ENCODE results near the gene CD46.
"Not testable (repeated sequence)": the region's sequence is repeated elsewhere in the genome, so short reads cannot be mapped to it uniquely, and the experiment has no call there.

CD46 gene

DNA sequence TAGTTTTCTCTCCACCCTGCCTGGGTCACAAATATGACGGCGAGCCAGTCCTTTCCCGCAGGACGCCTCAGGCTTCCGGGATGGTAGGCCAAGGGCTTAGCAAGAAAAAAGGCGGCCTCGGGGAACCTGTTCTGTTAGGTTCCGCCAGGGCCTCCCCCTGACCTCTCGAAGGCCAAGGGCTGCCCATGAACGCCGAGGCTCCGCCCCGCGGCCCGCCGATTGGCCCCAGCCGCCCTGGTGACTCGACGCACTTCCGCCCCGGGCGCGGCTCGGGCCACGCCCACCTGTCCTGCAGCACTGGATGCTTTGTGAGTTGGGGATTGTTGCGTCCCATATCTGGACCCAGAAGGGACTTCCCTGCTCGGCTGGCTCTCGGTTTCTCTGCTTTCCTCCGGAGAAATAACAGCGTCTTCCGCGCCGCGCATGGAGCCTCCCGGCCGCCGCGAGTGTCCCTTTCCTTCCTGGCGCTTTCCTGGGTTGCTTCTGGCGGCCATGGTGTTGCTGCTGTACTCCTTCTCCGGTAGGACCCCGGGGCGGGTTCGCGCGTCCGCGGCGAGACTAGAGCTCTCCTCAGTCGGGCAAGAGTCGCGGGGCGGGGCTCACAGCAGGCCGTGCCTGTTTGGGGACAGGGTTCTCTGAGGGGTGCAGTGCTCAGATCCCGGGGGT lies at the start of gene CD46:
Gene CD46 (plus strand): TSS at position 265 of the 666 bp plus-strand sequence. CDS start 159 bp downstream, at position 424.
- DNase-seq (ENCODE audit: low read depth in 1 of 2, low spot score in 1 of 2) = peak; percentile 82 to 92

DNA sequence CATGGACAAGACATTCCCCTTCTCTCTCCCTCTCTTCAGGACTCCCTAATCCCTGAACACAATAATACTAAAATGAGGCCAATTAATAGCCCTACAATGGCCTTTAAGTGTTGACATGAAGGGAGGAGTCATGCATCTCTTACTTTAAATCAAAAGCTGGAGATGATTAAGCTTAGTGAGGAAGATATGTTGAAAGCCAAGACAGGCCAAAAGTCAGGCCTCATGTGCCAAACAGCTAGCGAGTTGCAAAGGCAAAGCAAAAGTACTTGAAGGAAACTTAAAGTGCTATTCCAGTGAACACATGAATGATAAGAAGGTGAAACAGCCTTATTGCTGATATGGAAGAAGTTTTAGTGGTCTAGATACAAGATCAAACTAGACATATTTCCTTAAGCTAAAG lies 49.5 kb upstream of the CD46 start:
- no peak for DNase-seq (ENCODE audit: low read depth in 1 of 2, low spot score in 1 of 2)

DNA sequence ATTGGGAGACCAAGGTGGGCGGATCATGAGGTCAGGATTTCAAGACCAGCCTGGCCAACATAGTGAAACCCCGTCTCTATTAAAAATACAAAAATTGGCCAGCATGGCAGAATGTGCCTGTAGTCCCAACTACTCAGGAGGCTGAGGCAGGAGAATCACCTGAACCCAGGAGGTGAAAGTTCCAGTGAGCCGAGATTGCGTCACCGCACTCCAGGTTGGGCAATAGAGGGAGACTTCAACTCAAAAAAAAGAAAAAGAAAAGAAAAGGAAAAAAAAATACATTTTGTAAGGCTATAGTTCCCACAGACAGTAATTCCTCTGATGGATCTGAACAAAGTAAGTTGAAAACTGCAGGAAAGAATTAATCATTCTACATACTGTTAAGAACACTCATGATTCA lies 48.1 kb upstream of the CD46 start:
- DNase-seq (ENCODE audit: low read depth in 1 of 2, low spot score in 1 of 2) = no peak

DNA sequence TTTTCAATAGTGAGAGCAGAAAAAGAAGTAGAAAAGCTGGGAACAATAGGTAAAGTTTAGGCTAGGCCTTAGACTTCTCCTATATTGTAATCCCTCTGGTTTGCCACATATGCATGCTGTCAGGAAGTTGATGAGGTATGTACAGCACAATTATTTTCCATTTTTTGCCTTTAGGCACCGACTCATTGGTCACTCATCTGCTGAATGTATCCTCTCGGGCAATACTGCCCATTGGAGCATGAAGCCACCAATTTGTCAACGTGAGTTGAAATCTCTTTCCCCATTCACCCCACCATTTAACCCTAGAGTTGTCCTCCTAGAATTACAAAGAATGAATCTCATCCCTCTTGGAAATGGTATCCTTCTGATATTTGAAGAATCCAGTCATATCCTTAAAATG lies 43.9 kb upstream of the CD46 start:
- DNase-seq (ENCODE audit: low read depth in 1 of 2, low spot score in 1 of 2) = not testable (repeated sequence)

DNA sequence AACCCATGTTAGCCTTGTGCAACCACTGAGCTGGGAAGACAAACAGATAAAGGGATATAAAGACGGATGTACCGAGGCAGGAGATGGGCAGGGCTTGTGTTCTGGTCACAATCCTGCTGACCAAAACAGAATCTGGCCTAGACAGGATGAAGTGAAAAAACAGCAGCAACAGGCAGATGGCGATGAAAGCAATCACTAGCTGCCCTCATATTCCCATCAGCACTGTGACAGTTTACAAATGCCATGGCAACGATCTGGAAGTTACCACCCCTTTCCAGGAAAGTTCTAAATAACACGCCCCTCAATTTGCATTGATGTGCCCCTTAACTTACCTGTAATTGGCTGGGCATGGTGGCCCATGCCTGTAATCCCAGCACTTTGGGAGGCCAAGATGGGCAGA lies 40.6 kb upstream of the CD46 start:
- DNase-seq (ENCODE audit: low read depth in 1 of 2, low spot score in 1 of 2) = no peak

DNA sequence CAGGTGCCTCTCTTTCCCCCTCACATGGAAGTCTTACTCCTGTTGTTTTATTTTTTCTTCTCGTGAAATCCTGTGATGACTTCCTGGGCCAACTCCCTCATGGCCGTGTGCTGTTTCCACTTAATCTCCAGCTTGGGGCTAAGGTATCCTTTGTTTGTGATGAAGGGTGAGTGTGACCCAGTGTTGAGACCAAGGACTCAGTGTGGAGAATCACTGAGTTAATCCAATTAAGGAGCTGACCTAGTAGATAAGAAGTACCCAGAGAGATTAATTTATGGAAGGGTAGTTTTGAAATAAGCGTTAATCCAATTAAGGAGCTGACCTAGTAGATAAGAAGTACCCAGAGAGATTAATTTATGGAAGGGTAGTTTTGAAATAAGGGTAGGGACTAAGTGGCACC lies 39.2 kb upstream of the CD46 start:
- not testable (repeated sequence) for DNase-seq (ENCODE audit: low read depth in 1 of 2, low spot score in 1 of 2)

DNA sequence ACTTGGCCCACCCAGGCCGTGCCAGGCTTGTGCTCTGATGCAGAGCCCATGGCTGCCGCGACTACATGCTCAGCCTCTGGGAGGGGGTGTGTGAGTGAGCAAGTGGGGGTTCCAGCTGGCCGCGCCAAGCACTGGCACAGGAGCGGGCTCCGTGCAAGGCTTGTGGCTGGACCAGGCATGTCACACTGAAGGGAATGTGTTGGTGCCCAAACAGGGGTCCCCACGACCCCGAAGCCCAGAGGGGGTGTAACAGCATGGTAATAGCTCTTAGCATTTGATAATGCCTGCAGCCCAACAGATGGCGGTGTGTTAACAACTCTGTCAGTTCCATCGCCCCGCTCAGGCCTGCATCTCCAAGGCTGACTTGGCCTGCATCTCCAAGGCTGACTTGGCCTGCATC lies 38.3 kb upstream of the CD46 start:
- DNase-seq (ENCODE audit: low read depth in 1 of 2, low spot score in 1 of 2) = no peak

DNA sequence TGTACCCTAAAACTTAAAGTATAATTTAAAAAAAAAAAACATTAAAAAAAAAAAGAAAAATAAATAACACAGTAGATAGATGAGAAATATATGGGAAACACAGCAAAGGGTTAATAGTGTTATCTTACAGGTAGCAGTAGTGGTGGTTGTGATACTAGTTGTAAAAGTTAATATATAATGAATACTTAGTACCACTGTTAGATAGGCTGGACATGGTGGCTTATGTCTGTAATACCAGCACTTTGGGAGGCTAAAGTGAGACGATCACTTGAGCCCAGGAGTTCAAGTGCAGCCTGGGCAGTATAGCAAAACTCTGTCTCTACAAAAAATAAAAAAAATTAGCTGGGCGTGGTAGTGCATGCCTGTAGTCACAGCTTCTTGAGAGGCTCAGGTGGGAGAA lies 32.6 kb upstream of the CD46 start:
- DNase-seq (ENCODE audit: low read depth in 1 of 2, low spot score in 1 of 2) = no peak

DNA sequence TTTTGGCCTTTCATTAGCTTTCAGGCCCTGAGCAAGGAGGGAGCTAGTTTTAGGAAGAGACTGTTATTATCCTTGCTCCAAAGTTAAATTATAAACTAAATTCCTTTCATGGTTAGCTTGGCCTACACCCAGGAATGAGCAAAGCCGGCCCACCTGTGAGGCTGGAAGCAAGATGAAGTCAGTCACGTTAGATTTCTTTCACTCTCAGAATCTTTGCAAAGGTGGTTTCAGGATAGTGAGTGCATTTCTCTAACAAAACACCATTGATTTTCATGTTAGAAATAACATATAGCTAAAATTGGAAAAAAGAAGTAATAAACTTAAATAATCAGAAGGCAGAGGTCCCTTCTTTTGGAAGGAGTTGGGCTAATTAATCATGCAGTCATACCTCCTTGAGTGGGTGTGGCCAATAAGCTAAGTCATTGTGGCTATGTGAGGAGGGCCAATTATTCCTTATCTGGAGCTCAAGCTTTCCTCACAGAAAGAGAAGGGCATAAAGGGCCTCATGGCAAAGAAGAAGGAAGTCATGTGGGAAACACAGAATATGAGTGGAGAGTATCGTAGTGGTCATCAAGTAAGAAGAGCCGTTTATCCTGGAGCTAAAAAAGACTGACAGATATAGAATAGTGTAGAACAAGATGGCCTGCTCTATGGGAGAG lies 23.5 kb upstream of the CD46 start:
- not testable (repeated sequence) for DNase-seq (ENCODE audit: low read depth in 1 of 2, low spot score in 1 of 2)

DNA sequence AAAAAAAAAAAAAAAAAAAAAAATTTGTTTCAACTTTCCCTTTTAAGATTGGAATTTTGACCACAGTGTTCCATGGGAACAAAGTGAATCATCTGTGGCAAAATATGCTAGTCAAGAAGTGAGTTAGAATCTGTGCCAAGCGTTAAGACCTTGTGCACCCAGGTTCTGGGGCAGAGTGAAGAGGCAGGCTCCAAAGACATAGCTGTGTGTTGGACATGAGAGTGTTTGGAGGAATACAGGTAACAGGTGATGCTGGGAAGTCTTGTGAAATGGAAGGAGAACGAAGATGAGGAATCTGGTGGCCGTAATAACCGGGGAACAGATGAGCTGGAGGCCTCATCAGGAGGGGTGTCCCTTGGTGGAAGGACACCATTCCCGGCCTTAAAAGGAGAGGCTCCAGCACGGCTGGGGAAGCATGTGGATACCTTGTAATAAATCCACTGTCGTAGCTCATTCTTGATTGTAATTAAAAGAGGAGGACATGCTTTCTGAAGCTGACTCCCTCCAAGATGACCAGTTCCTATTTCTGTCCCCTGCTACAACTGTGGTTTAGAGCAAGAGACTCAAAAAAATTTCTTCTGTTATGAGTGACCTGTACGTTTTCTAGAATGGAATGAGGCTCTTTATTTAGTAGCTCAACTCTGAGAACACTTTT lies 14.2 kb upstream of the CD46 start:
- not testable (repeated sequence) for DNase-seq (ENCODE audit: low read depth in 1 of 2, low spot score in 1 of 2)

DNA sequence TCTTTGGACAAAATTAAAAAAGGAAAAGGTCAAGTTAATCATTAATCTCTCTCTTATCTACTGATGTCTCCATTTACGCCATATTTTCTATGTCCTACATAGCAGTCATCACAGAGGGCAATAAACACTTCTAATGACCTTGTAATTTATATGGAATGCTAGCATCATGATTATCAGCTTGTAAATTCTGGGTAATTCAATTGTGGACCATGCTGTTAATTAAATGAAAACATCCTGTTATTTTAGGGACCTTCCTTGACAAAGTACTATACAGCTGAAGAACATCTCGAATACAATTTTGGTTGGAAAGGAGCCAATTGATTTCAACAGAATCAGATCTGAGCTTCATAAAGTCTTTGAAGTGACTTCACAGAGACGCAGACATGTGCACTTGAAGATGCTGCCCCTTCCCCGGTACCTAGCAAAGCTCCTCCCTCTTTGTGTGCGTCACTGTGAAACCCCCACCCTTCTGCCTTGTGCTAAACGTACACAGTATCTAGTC lies 13.6 kb upstream of the CD46 start:
- not testable (repeated sequence) for DNase-seq (ENCODE audit: low read depth in 1 of 2, low spot score in 1 of 2)

DNA sequence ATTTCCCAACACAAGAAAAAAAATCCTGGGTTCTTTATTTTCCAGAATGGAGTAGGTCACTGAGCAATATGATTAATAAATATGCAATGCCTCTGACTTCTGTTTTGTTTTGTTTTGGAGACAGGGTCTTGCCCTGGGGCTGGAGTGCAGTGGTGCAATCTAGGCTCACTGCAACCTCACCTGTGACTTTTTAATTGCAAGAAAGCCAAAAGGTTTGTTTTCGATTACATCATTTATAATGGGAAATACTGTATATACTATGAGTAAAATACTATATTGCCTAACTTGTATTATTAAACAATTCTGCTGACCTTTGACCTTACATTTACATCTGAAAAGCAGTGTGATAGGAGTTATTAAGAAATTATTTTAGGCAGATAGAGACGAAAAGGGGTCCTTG lies 11.6 kb upstream of the CD46 start:
- DNase-seq (ENCODE audit: low read depth in 1 of 2, low spot score in 1 of 2) = no peak

DNA sequence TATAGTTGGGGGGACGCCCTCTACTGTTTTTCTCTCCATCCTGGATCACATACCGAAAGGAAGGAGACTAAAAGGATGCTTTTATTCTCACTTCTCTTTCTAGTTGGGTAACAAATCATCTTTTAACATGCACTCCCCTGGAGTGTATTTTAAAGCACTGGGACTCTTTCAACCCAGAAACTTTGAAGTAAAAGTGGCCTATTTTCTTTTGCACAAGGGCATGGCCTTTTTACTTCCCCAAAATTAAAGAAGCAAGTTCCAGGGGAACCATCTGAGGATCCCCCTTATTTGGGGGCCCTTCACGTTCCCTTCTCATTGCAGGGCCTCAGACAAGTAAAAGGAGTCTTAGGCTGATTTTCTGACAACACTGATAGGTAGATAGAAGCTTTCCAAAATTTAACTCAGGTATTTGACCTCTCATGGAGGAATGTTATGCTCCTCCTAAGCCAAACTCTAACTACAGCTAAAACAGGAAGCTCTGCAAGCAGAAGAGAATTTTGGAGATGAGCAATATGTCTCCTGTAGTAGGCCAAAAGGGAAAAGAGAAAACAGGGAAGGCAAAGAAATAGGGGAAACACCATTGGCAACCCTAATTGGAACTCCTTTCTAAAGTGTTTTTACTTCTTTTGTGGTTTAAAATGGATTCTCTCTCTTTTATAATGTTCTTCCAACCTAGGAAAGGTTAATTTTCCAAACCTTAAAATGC lies 8.9 kb upstream of the CD46 start:
- DNase-seq (ENCODE audit: low read depth in 1 of 2, low spot score in 1 of 2) = no peak

DNA sequence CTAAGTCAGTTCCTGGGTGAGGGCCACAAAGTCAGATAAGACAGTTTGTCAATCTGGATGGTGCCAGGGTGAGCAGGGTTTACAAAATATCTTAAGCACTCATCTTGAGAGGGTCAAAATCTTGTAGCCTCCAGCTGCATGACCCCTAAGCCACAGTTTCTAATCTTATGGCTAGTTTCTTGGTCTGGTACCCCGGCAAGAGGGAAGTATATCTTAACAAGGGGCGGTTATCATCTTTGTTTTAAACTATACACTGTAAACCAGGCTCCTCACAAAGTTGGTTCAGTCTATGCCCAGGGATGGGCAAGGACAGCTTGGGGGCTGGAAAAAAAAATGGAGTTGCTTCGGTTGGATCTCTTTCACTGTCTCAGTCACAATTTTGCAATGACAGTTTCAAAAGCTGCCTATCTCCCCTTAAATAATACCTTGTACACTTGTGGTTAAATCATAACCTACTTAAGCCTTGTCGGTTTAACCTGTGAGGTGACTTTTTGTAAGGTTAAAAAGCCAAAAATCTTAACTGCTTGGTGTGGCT lies 7.8 kb upstream of the CD46 start:
- no peak for DNase-seq (ENCODE audit: low read depth in 1 of 2, low spot score in 1 of 2)

DNA sequence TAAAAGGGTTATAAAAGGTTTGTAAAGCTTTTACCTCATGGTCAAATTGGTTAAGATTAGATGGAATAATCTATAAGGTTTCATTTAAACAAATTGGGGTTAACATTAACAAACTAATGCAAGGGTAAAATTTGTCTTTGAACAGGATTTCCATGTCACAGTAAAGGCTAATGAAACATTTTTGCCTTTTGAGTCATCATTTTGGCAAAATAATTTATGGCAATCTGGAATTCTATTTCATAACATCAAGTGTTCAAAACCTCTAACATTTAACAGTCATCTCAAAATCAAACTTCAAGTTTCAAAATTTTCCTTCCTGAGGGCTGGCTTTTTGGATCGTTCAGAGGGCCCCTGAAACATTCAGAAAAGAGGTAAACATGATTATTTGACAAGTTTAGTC lies 6.6 kb upstream of the CD46 start:
- no peak for DNase-seq (ENCODE audit: low read depth in 1 of 2, low spot score in 1 of 2)

DNA sequence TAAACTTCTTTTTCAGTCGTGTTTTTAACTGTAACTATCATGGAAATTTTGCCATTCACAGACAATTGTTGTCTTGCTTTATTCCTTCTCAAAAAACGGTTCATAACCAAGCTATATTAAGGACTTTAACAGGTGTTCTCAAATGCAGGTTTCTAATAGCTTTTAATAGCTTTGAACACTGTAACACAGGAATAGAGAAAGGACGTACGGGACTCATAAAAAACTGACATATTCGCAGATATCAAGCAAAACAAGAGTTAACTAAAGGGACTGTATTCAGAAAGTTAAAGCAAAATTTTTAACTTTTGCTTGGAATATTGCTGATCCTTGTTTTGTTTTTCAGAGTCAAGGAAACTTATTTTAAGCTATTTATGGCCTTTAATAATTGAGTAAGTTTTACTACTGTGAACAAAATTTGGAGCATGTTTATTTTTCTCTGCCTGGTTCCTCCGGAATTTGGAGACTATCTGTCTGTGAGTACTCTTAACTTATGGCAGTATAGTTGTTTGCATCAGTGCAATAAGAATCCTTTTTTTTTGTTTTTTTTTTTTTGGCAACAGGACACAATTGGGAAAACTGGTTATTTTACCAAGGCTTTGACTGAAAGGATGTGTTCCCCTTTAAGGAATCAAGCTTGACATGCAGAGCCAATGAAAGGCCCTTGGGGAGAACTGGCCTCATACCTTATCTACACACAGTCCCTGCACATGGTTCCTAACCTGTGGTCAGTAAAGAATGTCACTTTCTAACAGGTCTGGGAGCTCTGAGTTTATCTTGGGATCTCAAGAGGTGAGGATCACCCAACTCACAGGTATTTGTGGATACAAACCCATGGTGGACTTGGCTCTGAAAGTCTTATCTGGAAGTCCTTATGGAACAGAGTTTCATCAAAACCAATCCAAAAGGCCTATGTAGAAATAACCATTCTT lies 5.8 kb upstream of the CD46 start:
- DNase-seq (ENCODE audit: low read depth in 1 of 2, low spot score in 1 of 2) = no peak

DNA sequence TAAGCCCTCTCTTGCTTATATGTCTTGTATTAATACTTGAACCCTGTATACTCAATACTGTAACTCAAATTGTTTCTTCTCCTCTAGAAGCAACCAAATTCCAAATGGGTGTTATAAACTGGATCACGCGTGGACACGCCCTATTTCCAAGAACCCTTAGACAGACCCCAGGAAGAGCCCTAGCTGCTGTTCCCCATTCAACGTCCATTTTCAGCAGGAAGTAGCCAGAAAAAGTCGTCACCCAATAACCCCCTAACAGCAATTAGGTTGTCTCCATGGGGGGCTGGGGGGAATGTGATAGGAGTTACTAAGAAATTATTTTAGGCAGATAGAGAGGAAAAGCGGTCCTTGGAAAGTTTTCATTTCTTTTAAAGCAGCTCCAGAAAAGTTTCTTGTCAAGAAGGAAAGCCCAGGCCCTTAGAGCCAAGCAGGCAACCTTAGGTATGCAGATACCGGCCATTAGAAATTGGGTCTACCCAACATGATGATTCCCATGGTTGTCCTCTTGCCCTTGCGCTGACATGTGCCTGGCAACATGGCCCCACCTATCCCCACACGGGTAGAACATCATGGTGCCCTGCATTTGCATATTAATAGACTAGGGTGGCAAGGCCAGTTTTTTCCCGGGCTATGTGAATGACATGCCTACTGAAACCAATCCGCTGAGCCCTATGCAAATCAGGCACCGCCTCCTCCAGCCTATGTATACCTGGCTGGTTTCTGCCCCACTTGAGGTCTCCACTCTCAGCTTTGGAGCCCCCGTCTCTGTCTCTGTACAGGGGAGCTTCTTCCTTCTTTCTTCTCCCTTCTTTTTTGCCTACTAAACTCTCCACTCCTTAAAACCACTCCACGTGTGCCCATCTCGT lies 4.0 kb upstream of the CD46 start:
- DNase-seq (ENCODE audit: low read depth in 1 of 2, low spot score in 1 of 2) = no peak

DNA sequence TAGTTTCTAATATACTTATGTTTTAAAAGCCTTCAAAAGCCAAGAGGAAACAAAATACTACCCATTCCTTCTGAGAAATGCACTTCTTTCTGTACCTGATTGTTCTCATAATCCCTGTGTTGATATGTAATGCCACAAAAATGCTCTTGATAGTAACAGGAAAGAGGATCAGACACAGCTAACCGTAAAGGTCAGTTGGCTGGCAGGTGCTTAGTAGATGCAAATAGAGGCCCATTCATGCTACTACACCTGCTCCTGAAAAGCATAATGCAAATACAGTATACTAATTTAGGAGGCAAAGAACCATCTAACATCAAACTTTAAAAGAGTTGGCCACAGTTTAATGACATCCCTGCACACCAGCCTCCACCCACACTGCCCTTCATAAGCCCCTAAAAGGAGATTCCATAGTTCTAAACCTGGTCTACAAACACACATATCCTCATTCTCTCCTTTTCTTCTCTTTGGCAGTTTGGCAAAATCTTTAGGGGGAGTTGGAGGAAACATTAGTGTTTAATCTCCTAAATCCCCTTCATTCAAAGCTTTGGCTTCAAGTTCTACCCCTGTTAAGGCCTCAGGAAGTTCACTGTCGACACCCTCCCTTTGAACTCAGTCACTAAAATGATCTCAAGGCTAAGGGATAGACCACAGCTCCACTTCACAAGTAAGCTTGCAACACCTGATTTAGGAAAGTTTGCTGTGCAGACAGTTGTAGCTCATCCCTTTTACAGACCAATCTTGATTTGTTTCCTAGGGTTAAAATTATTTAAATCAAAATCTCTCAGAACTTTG lies 2.9 kb upstream of the CD46 start:
- DNase-seq (ENCODE audit: low read depth in 1 of 2, low spot score in 1 of 2) = no peak
